KBM-7 (cell line): Measurements from ENCODE around the gene NR2F1-AS1.

ENCODE experiments used
- DNase-seq: peaks from one replicate; pipeline ENCODE4 v3.0.0-alpha.2; 2015
- in situ Hi-C: fragments of 300-500 bp; cut with MboI; formaldehyde crosslinking; loops from 2 replicates; pipeline ENCODE4 v1.14.3; 2020; ENCODE audit warnings: low sequenced_read_pairs, low pct_unique_long_range_greater_than_20kb, mixed read lengths

NR2F1-AS1 gene

GRCh38 chr5:93592883-93593282 lies 11.9 kb upstream of the NR2F1-AS1 start:
- no peak for DNase-seq
- in situ Hi-C loops, result loop anchor here (25.0 kb wide), 2 partner anchors 194 to 319 kb away; no protein-coding TSS in a partner anchor

GRCh38 chr5:93591323-93591945 lies 10.4 kb upstream of the NR2F1-AS1 start:
- no peak for DNase-seq
- in situ Hi-C loops, result loop anchor here (25.0 kb wide), 2 partner anchors 196 to 321 kb away; no protein-coding TSS in a partner anchor

- DNase-seq, result no peak
- in situ Hi-C loops, result loop anchor here (25.0 kb wide), 2 partner anchors 197 to 322 kb away; no protein-coding TSS in a partner anchor
These were observed 9.5 kb upstream of the NR2F1-AS1 start for GRCh38 chr5:93590493-93590892.

- no peak for DNase-seq
- in situ Hi-C loops, result loop anchor here (25.0 kb wide), 2 partner anchors 197 to 322 kb away; no protein-coding TSS in a partner anchor
These were observed 8.8 kb upstream of the NR2F1-AS1 start for GRCh38 chr5:93589829-93590215.

- in situ Hi-C loops, result loop anchor here (25.0 kb wide), 2 partner anchors 198 to 323 kb away; no protein-coding TSS in a partner anchor
- DNase-seq, result no peak
These were observed 8.3 kb upstream of the NR2F1-AS1 start for GRCh38 chr5:93589152-93589828.

- DNase-seq, result no peak
- in situ Hi-C loops, result loop anchor here (25.0 kb wide), 2 partner anchors 199 to 324 kb away; no protein-coding TSS in a partner anchor
These were observed 7.5 kb upstream of the NR2F1-AS1 start for GRCh38 chr5:93588352-93589151.

- in situ Hi-C loops, result loop anchor here (25.0 kb wide), 2 partner anchors 200 to 325 kb away; no protein-coding TSS in a partner anchor
- DNase-seq, result no peak
These were observed 6.8 kb upstream of the NR2F1-AS1 start for GRCh38 chr5:93587597-93588351.

GRCh38 chr5:93586736-93587596 lies 5.9 kb upstream of the NR2F1-AS1 start:
- DNase-seq, result no peak
- in situ Hi-C loops, result loop anchor here (25.0 kb wide), 2 partner anchors 200 to 325 kb away; no protein-coding TSS in a partner anchor

GRCh38 chr5:93585767-93586385 lies 4.9 kb upstream of the NR2F1-AS1 start:
- peak; percentile 40 for DNase-seq
- in situ Hi-C loops, result loop anchor here (25.0 kb wide), 2 partner anchors 201 to 326 kb away; no protein-coding TSS in a partner anchor

GRCh38 chr5:93585041-93585766 lies 4.2 kb upstream of the NR2F1-AS1 start:
- in situ Hi-C loops, result loop anchor here (25.0 kb wide), 2 partner anchors 202 to 327 kb away; no protein-coding TSS in a partner anchor
- peak; percentile 71 for DNase-seq

GRCh38 chr5:93584596-93585040 lies 3.6 kb upstream of the NR2F1-AS1 start:
- DNase-seq, result no peak
- in situ Hi-C loops, result loop anchor here (25.0 kb wide), 2 partner anchors 203 to 328 kb away; no protein-coding TSS in a partner anchor

- in situ Hi-C loops, result loop anchor here (25.0 kb wide), 2 partner anchors 203 to 328 kb away; no protein-coding TSS in a partner anchor
- peak; percentile 74 for DNase-seq
These were observed 3.0 kb upstream of the NR2F1-AS1 start for GRCh38 chr5:93583768-93584595.

GRCh38 chr5:93583439-93583767 lies 2.4 kb upstream of the NR2F1-AS1 start:
- DNase-seq, result peak; percentile 39
- in situ Hi-C loops, result loop anchor here (25.0 kb wide), 2 partner anchors 204 to 329 kb away; no protein-coding TSS in a partner anchor

- DNase-seq, result peak; percentile 91
- in situ Hi-C loops, result loop anchor here (25.0 kb wide), 2 partner anchors 204 to 329 kb away; no protein-coding TSS in a partner anchor
These were observed 1.8 kb upstream of the NR2F1-AS1 start, which contains the start of gene NR2F1 for GRCh38 chr5:93582677-93583438. Gene NR2F1, plus strand, starts transcription at chr5:93583222. Its CDS starts 1,802 bp downstream, at chr5:93585024.

GRCh38 chr5:93582167-93582462 lies 1.1 kb upstream of the NR2F1-AS1 start:
- DNase-seq, result no peak
- in situ Hi-C loops, result loop anchor here (25.0 kb wide), 2 partner anchors 205 to 330 kb away; no protein-coding TSS in a partner anchor
